NT2/D1 (cell line): ENCODE measurements around the gene PRKCQ.

ENCODE experiments used
- YY1 ChIP-seq: IDR thresholded peaks from 2 replicates; pipeline ENCODE4 v1.6.1; 2011; ENCODE audit not compliant: insufficient read length, insufficient read depth
- ZNF274 ChIP-seq: IDR thresholded peaks from 2 replicates; pipeline ENCODE4 v1.6.1; 2011; ENCODE audit warnings: mild to moderate bottlenecking, low read depth, low read length

DNA sequence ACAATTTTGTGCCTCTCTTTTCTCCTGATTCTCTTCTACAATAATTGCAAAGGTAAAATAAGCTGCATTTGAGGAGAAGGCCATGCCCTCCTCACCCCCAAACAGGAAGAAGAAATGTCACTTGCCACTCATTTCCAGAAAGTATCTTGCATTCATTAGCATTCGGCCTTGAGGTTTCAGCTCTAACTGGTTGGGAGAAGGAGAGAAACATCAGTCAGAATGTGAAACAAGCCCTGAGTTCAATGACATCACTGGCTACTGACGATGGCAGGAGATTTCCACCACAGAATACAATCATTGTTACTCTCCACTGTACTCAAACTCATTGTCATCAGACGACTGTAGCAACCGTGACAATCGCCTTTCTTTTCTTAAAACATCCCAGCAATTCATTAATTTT is 72.8 kb downstream of the PRKCQ start:
- TF ChIP-seq YY1 (no peak), ZNF274 (no peak)
